OCI-LY1 (cell line): ENCODE measurements around the gene C11orf58.

Experiments
- EZH2 ChIP-seq: fragments of 200-600 bp; sonication (generic), shearing (Covaris generic); IDR thresholded peaks from 2 replicates; pipeline ENCODE4 v1.8.0; 2017; ENCODE audit warnings: borderline replicate concordance, mixed run types, mild to moderate bottlenecking, antibody characterized with exemption, low read length, moderate library complexity, mixed read lengths
- TF ChIP-seq, protein P1 (sequence below): fragments of 200-600 bp; sonication (generic), shearing (Covaris generic); IDR thresholded peaks from 2 replicates; pipeline ENCODE4 v1.5.1; 2017; ENCODE audit warnings: mild to moderate bottlenecking, antibody characterized with exemption, low read length, moderate library complexity, mixed read lengths

DNA sequence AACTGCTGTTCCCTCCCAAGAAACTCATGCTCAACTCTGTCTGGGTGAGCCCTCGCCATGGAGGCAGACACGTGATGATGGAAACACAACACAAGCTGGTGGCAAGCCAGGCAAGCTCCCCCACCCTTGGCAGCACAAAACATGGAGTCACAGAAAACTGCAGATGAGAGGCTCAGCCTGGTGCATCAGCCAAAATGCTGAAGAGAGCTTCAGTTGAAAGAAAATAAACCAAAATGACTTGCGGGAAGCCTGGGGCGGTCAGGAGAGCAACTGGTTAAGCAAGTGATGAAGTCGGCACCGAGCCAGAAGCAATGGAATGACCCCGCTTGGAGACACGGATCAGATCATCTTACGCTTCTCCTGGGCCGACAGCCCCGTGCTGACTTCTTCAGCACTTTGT, 68.3 kb downstream of the C11orf58 start:
- no peak for TF ChIP-seq EZH2
- TF ChIP-seq, protein P1, sequence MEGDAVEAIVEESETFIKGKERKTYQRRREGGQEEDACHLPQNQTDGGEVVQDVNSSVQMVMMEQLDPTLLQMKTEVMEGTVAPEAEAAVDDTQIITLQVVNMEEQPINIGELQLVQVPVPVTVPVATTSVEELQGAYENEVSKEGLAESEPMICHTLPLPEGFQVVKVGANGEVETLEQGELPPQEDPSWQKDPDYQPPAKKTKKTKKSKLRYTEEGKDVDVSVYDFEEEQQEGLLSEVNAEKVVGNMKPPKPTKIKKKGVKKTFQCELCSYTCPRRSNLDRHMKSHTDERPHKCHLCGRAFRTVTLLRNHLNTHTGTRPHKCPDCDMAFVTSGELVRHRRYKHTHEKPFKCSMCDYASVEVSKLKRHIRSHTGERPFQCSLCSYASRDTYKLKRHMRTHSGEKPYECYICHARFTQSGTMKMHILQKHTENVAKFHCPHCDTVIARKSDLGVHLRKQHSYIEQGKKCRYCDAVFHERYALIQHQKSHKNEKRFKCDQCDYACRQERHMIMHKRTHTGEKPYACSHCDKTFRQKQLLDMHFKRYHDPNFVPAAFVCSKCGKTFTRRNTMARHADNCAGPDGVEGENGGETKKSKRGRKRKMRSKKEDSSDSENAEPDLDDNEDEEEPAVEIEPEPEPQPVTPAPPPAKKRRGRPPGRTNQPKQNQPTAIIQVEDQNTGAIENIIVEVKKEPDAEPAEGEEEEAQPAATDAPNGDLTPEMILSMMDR, result no peak
